K562 (cell line): ENCODE measurements around the gene CELA1. TPM values are rescaled to one million over a fixed set of nuclear protein-coding genes. Genes with fewer than 3 reads are reported as not detected.

ENCODE experiments used
- CEBPB ChIP-seq: fragments of 450-650 bp; IDR thresholded peaks from 2 replicates; pipeline ENCODE4 v1.6.1; 2016; ENCODE audit warnings: missing genetic modification characterization, missing compliant biosample characterization
- DPF2 ChIP-seq: fragments of 450-650 bp; IDR thresholded peaks from 2 replicates; pipeline ENCODE4 v1.6.1; 2016
- ELF2 ChIP-seq: fragments of 250-450 bp; sonication (Bioruptor Pico); IDR thresholded peaks from 2 replicates; pipeline ENCODE4 v1.5.0; 2021; ENCODE audit warnings: mild to moderate bottlenecking
- EP300 ChIP-seq: IDR thresholded peaks from 2 replicates; pipeline ENCODE4 v1.6.1; 2012; ENCODE audit warnings: low read length, improper control_type of control experiment
- EP400 ChIP-seq: fragments of 450-650 bp; IDR thresholded peaks from 2 replicates; pipeline ENCODE4 v1.6.1; 2017; ENCODE audit warnings: antibody characterized with exemption, mild to moderate bottlenecking, moderate library complexity
- HDGF ChIP-seq: fragments of 450-650 bp; IDR thresholded peaks from 2 replicates; pipeline ENCODE4 v1.6.1; 2016
- ILK ChIP-seq: fragments of 450-650 bp; IDR thresholded peaks from 2 replicates; pipeline ENCODE4 v1.6.1; 2016; ENCODE audit warnings: missing genetic modification characterization, low read depth, mild to moderate bottlenecking, missing compliant biosample characterization, moderate library complexity, borderline replicate concordance
- JUN ChIP-seq, 2 experiments: sonication (generic) in 1 of 2; formaldehyde crosslinking in 1 of 2; IDR thresholded peaks; 2 replicates each; pipeline versions ENCODE4 v1.6.1 to v1.8.0; 2012 to 2022; ENCODE audit warnings: borderline replicate concordance in 2 of 2, mild to moderate bottlenecking in 2 of 2, improper control_type of control experiment in 1 of 2, low read depth in 1 of 2, low read length in 1 of 2, missing genetic modification reagents in 1 of 2
- MTA3 ChIP-seq: fragments of 450-650 bp; formaldehyde crosslinking; IDR thresholded peaks from 2 replicates; pipeline ENCODE4 v1.6.1; 2017; ENCODE audit warnings: mild to moderate bottlenecking, borderline replicate concordance
- NBN ChIP-seq: fragments of 450-650 bp; IDR thresholded peaks from 2 replicates; pipeline ENCODE4 v1.6.1; 2016; ENCODE audit warnings: low read depth, mild to moderate bottlenecking
- NR4A1 ChIP-seq, 2 experiments: fragments of 250-450 bp in 1 of 2; fragments of 450-650 bp in 1 of 2; sonication (Bioruptor Pico) in 1 of 2; IDR thresholded peaks; 2 replicates each; pipeline versions ENCODE4 v1.4.0 to v1.6.1; 2016 to 2020; ENCODE audit warnings: mild to moderate bottlenecking in 2 of 2, missing compliant biosample characterization in 1 of 2, missing genetic modification characterization in 1 of 2, moderate library complexity in 1 of 2
- RCOR1 ChIP-seq, 2 experiments: IDR thresholded peaks; 2 replicates each; pipeline ENCODE4 v1.6.1; 2012; ENCODE audit warnings: low read depth in 2 of 2, low read length in 2 of 2, borderline replicate concordance in 1 of 2, improper control_type of control experiment in 1 of 2
- SMAD3 ChIP-seq: fragments of 450-650 bp; formaldehyde crosslinking; conservative IDR thresholded peaks from 2 replicates; pipeline ENCODE4 v1.4.0; 2020; ENCODE audit warnings: mild to moderate bottlenecking
- STAT5A ChIP-seq: IDR thresholded peaks from 2 replicates; pipeline ENCODE4 v1.6.1; 2012; ENCODE audit warnings: low read length, inconsistent platforms, borderline replicate concordance
- TAF9B ChIP-seq: fragments of 450-650 bp; IDR thresholded peaks from 2 replicates; pipeline ENCODE4 v1.6.1; 2018; ENCODE audit warnings: mild to moderate bottlenecking; ENCODE audit not compliant: partially characterized antibody
- ZNF224 ChIP-seq: sonication (generic); formaldehyde crosslinking; IDR thresholded peaks from 2 replicates; pipeline ENCODE4 v1.8.0; 2022; ENCODE audit warnings: mild to moderate bottlenecking, missing genetic modification reagents
- ZNF239 ChIP-seq: fragments of 250-450 bp; sonication (Bioruptor Pico); IDR thresholded peaks from 2 replicates; pipeline ENCODE4 v1.4.0; 2020; ENCODE audit warnings: mild to moderate bottlenecking
- ZNF324 ChIP-seq: fragments of 250-450 bp; sonication (Bioruptor Pico); IDR thresholded peaks from 2 replicates; pipeline ENCODE4 v1.4.0; 2020; ENCODE audit warnings: mild to moderate bottlenecking
- polyA plus RNA-seq, 8 experiments: library from polyadenylated mRNA; depleted of rRNA in 4 of 8; stranded (reverse) in 5 of 8; unstranded in 3 of 8; fragments of >200 nt; fragmentation: Nextera tagmentation in 2 of 8; fragmentation: Illumina TruSeq in 1 of 8; extraction: Ambion mirVana in 2 of 8; extraction: Trizol in 1 of 8; gene quantifications; 2 replicates each; pipeline versions ENCODE4 v1.2.1 to v1.2.3, GENCODE V29; 2011 to 2014; ENCODE audit warnings: inconsistent platforms in 1 of 8, missing spikeins in 1 of 8
- total RNA-seq, 7 experiments: library from RNA; depleted of rRNA in 6 of 7; stranded (reverse); fragments of >200 nt in 6 of 7; fragmentation: Illumina TruSeq in 2 of 7; extraction: Trizol in 2 of 7; gene quantifications; 2 replicates each; pipeline versions ENCODE4 v1.2.1 to v1.2.3, GENCODE V29; 2011 to 2021; ENCODE audit warnings: low replicate concordance in 1 of 7
- TF ChIP-seq, protein P1 (sequence below): fragments of 450-650 bp; IDR thresholded peaks from 2 replicates; pipeline ENCODE4 v1.6.1; 2017; ENCODE audit warnings: antibody characterized with exemption, mild to moderate bottlenecking
- TF ChIP-seq, protein P2 (sequence below), 2 experiments: fragments of 150-350 bp in 1 of 2; IDR thresholded peaks; 2 replicates each; pipeline ENCODE4 v1.6.1; 2012 to 2016; ENCODE audit warnings: low read depth in 2 of 2, low read length in 2 of 2, mild to moderate bottlenecking in 1 of 2, moderate library complexity in 1 of 2

Gene CELA1
- total and polyA plus RNA-seq, 9 of the 15 experiments (the other 6 are each of a cell fraction or from before 2014, with no cell fraction given), result 0.06 to 0.27 (median 0.22) TPM; not detected in 6

DNA sequence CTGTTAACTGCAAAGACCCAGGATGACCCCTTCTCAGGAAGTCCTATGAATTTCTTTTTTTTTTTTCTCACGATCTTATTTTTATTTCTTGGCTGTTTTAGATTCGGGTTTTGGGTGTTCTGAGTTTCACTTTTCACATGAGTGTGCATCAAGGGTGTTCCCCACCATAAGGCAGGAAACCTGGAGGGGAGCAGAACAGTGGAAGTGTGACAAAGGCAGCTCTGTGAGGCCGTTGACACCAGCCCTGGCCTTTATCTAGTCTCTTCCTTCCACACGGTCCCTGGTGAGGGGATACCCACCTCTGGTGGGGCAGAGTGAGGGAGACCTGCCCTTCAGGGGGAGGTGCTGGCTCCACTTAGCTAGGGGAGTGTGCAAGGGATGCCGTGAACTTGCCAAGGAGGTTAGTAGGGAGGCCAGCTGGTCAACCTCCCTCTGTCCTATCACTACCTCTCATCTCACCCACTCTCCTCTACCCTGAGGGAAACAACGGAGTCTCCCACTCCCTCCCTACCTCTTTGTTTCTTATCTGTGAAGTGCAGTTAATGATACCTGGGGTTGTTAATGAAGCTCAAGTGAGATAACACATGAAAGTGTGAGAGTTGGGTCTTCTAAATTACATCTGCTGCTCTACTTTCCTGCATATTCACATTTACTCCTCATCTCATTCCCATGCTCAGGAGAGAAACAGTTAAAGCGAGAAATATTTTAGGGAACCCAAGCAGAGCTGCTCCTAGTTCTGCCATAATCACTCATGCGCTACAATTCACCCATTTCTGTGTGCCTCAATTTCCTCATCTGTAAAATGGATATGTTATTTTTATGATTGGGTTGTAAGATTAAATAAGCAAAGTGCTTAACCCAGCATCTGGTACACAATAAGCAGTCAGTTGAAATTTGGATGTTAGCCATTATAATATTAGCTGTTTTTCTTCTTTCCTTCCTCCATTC, 49.1 kb upstream of the CELA1 start (continued):
- TF ChIP-seq, protein P1, sequence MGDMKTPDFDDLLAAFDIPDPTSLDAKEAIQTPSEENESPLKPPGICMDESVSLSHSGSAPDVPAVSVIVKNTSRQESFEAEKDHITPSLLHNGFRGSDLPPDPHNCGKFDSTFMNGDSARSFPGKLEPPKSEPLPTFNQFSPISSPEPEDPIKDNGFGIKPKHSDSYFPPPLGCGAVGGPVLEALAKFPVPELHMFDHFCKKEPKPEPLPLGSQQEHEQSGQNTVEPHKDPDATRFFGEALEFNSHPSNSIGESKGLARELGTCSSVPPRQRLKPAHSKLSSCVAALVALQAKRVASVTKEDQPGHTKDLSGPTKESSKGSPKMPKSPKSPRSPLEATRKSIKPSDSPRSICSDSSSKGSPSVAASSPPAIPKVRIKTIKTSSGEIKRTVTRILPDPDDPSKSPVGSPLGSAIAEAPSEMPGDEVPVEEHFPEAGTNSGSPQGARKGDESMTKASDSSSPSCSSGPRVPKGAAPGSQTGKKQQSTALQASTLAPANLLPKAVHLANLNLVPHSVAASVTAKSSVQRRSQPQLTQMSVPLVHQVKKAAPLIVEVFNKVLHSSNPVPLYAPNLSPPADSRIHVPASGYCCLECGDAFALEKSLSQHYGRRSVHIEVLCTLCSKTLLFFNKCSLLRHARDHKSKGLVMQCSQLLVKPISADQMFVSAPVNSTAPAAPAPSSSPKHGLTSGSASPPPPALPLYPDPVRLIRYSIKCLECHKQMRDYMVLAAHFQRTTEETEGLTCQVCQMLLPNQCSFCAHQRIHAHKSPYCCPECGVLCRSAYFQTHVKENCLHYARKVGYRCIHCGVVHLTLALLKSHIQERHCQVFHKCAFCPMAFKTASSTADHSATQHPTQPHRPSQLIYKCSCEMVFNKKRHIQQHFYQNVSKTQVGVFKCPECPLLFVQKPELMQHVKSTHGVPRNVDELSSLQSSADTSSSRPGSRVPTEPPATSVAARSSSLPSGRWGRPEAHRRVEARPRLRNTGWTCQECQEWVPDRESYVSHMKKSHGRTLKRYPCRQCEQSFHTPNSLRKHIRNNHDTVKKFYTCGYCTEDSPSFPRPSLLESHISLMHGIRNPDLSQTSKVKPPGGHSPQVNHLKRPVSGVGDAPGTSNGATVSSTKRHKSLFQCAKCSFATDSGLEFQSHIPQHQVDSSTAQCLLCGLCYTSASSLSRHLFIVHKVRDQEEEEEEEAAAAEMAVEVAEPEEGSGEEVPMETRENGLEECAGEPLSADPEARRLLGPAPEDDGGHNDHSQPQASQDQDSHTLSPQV, result peak; percentile 27; the same call in 1 of the 2 replicates
- TF ChIP-seq EP300 (peak; percentile 85), MTA3 (peak; percentile 87), NBN (peak; percentile 61; the same call in 1 of the 2 replicates), ELF2 (0 out of 2 replicates have a peak, but pooled peaks have one; percentile 7), HDGF (no peak), TAF9B (no peak), ZNF224 (CRISPR knock-in tag) (no peak), CEBPB (tag) (no peak), RCOR1 (IDR thresholded peaks at IDR 0.05; ENCODE audit: borderline replicate concordance in 1 of 2, low read depth in 2 of 2, low read length in 2 of 2) (peak in 1 of 2 experiments; percentile 70; a peak in 2 of 4 replicates), EP400 (no peak), NR4A1 (CRISPR knock-in tag; IDR thresholded peaks at IDR 0.05) (no peak), NR4A1 (tag; IDR thresholded peaks at IDR 0.05) (no peak), SMAD3 (CRISPR knock-in tag) (0 out of 2 replicates have a peak, but pooled peaks have one; percentile 40), ZNF239 (CRISPR knock-in tag) (no peak), ILK (tag) (no peak), ZNF324 (CRISPR knock-in tag) (no peak), DPF2 (peak; percentile 94), JUN (IDR thresholded peaks at IDR 0.05; ENCODE audit: borderline replicate concordance, low read depth, low read length) (no peak), JUN (CRISPR knock-in tag; IDR thresholded peaks at IDR 0.05; ENCODE audit: borderline replicate concordance) (no peak), STAT5A (peak; percentile 41; the same call in 1 of the 2 replicates)
- TF ChIP-seq, protein P2, sequence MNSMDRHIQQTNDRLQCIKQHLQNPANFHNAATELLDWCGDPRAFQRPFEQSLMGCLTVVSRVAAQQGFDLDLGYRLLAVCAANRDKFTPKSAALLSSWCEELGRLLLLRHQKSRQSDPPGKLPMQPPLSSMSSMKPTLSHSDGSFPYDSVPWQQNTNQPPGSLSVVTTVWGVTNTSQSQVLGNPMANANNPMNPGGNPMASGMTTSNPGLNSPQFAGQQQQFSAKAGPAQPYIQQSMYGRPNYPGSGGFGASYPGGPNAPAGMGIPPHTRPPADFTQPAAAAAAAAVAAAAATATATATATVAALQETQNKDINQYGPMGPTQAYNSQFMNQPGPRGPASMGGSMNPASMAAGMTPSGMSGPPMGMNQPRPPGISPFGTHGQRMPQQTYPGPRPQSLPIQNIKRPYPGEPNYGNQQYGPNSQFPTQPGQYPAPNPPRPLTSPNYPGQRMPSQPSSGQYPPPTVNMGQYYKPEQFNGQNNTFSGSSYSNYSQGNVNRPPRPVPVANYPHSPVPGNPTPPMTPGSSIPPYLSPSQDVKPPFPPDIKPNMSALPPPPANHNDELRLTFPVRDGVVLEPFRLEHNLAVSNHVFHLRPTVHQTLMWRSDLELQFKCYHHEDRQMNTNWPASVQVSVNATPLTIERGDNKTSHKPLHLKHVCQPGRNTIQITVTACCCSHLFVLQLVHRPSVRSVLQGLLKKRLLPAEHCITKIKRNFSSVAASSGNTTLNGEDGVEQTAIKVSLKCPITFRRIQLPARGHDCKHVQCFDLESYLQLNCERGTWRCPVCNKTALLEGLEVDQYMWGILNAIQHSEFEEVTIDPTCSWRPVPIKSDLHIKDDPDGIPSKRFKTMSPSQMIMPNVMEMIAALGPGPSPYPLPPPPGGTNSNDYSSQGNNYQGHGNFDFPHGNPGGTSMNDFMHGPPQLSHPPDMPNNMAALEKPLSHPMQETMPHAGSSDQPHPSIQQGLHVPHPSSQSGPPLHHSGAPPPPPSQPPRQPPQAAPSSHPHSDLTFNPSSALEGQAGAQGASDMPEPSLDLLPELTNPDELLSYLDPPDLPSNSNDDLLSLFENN (IDR thresholded peaks at IDR 0.05; ENCODE audit: low read depth in 2 of 2, low read length in 2 of 2), result peak in 1 of 2 experiments; percentile 80; a peak in 2 of 4 replicates
